HUES48 (cell line): ENCODE measurements around the gene KCNMA1.

Experiments used
- H3K27ac ChIP-seq: one replicate; pipeline ENCODE4 v1.7.0; 2013; ENCODE audit warnings: low read depth, low read length, inconsistent platforms
- H3K27me3 ChIP-seq: 2 replicates; pipeline ENCODE4 v1.6.1; 2013; ENCODE audit warnings: mild to moderate bottlenecking, low read length; ENCODE audit not compliant: control insufficient read depth, insufficient read depth
- H3K36me3 ChIP-seq: 2 replicates; pipeline ENCODE4 v1.6.1; 2013; ENCODE audit warnings: low read length; ENCODE audit not compliant: control insufficient read depth, insufficient read depth
- H3K4me1 ChIP-seq: 2 replicates; pipeline ENCODE4 v1.6.1; 2013; ENCODE audit warnings: mild to moderate bottlenecking, low read length; ENCODE audit not compliant: control insufficient read depth, insufficient read depth
- H3K4me3 ChIP-seq: 2 replicates; pipeline ENCODE4 v1.5.1; 2013; ENCODE audit warnings: mild to moderate bottlenecking, low read depth, low read length
- H3K9ac ChIP-seq: 2 replicates; pipeline ENCODE4 v1.6.1; 2013; ENCODE audit warnings: mild to moderate bottlenecking, low read depth, low read length, moderate library complexity
- H3K9me3 ChIP-seq: 2 replicates; pipeline ENCODE4 v1.6.1; 2013; ENCODE audit warnings: low read length; ENCODE audit not compliant: control insufficient read depth, insufficient read depth

KCNMA1 gene

GRCh38 chr10:76858721-76859120 lies 778.9 kb downstream of the KCNMA1 start:
- H3K27ac ChIP-seq, result no peak overlapping the region
- H3K36me3 ChIP-seq, result no peaks in the 10 kb centered on the region
- H3K4me1 ChIP-seq, result no peaks in the 10 kb centered on the region
- H3K27me3 ChIP-seq, result no peaks in the 10 kb centered on the region
- H3K9ac ChIP-seq, result no peak overlapping the region
- no peaks in the 10 kb centered on the region for H3K9me3 ChIP-seq
- H3K4me3 ChIP-seq, result no peak overlapping the region

- no peaks in the 10 kb centered on the region for H3K36me3 ChIP-seq
- no peaks in the 10 kb centered on the region for H3K27me3 ChIP-seq
- no peaks in the 10 kb centered on the region for H3K4me1 ChIP-seq
- no peak overlapping the region for H3K27ac ChIP-seq
- peaks cover 10% of the 10 kb centered on the region for H3K9me3 ChIP-seq
- H3K4me3 ChIP-seq, result no peak overlapping the region
- no peak overlapping the region for H3K9ac ChIP-seq
These were observed 796.8 kb downstream of the KCNMA1 start for GRCh38 chr10:76840802-76841201.

GRCh38 chr10:76839276-76839675 lies 798.3 kb downstream of the KCNMA1 start:
- H3K27me3 ChIP-seq, result no peaks in the 10 kb centered on the region
- no peaks in the 10 kb centered on the region for H3K4me1 ChIP-seq
- H3K27ac ChIP-seq, result no peak overlapping the region
- H3K9ac ChIP-seq, result no peak overlapping the region
- no peaks in the 10 kb centered on the region for H3K9me3 ChIP-seq
- no peaks in the 10 kb centered on the region for H3K36me3 ChIP-seq
- H3K4me3 ChIP-seq, result no peak overlapping the region

GRCh38 chr10:76830218-76830617 lies 807.4 kb downstream of the KCNMA1 start:
- Histone ChIP-seq H3K27ac (no peak overlapping the region), H3K9me3 (no peaks in the 10 kb centered on the region), H3K4me1 (peaks cover 5% of the 10 kb centered on the region; the same call in 1 of the 2 replicates), H3K4me3 (no peak overlapping the region), H3K36me3 (no peaks in the 10 kb centered on the region), H3K9ac (no peak overlapping the region), H3K27me3 (no peaks in the 10 kb centered on the region)

GRCh38 chr10:76829724-76830123 lies 807.9 kb downstream of the KCNMA1 start:
- no peak overlapping the region for H3K4me3 ChIP-seq
- H3K27me3 ChIP-seq, result no peaks in the 10 kb centered on the region

More at GRCh38 chr10:76829724-76830123, 807.9 kb downstream of the KCNMA1 start:
- H3K4me1 ChIP-seq, result peaks cover 5% of the 10 kb centered on the region; the same call in 1 of the 2 replicates
- no peak overlapping the region for H3K9ac ChIP-seq
- no peaks in the 10 kb centered on the region for H3K9me3 ChIP-seq
- H3K27ac ChIP-seq, result no peak overlapping the region
- H3K36me3 ChIP-seq, result no peaks in the 10 kb centered on the region
